ENCODE data around the gene NHEJ1.
A peak's percentile ranks its signal among the peaks of the same experiment; 100 is the strongest.

NHEJ1 gene

GRCh38 chr2:219182331-219183150, 21.9 kb upstream of the NHEJ1 start:
- no peak for DNase-seq (ENCODE audit: low read depth in 2 of 2)

GRCh38 chr2:219181531-219181930, 20.9 kb upstream of the NHEJ1 start:
- no peak for DNase-seq (ENCODE audit: low read depth in 2 of 2)

- DNase-seq (ENCODE audit: low read depth in 2 of 2), result no peak
Measured at GRCh38 chr2:219180961-219181360, 20.3 kb upstream of the NHEJ1 start.

- no peak for DNase-seq (ENCODE audit: low read depth in 2 of 2)
Measured at GRCh38 chr2:219179601-219180465, 19.2 kb upstream of the NHEJ1 start.

- DNase-seq (ENCODE audit: low read depth in 2 of 2), result peak in 1 of 2 donors; percentile 32
Measured at GRCh38 chr2:219178377-219179175, 18.0 kb upstream of the NHEJ1 start.

GRCh38 chr2:219177552-219178376, 17.1 kb upstream of the NHEJ1 start, which contains the start of gene RETREG2:
Gene RETREG2 (plus strand): TSS chr2:219178275. CDS start chr2:219178353, 78 bp downstream.
- DNase-seq (ENCODE audit: low read depth in 2 of 2), result peak; percentile 62 to 71

GRCh38 chr2:219176818-219177551, 16.4 kb upstream of the NHEJ1 start, which contains the start of gene CNPPD1:
Gene CNPPD1 (minus strand): TSS chr2:219176925. CDS start chr2:219176828, 97 bp downstream.
- peak; percentile 66 to 88 for DNase-seq (ENCODE audit: low read depth in 2 of 2)

- DNase-seq (ENCODE audit: low read depth in 2 of 2), result peak; percentile 17 to 20
Measured at GRCh38 chr2:219175928-219176817, 15.6 kb upstream of the NHEJ1 start.

- no peak for DNase-seq (ENCODE audit: low read depth in 2 of 2)
Measured at GRCh38 chr2:219175486-219175885, 14.9 kb upstream of the NHEJ1 start.

- no peak for DNase-seq (ENCODE audit: low read depth in 2 of 2)
Measured at GRCh38 chr2:219174801-219175200, 14.2 kb upstream of the NHEJ1 start.

GRCh38 chr2:219174146-219174545, 13.5 kb upstream of the NHEJ1 start:
- no peak for DNase-seq (ENCODE audit: low read depth in 2 of 2)

GRCh38 chr2:219173176-219173575, 12.6 kb upstream of the NHEJ1 start:
- no peak for DNase-seq (ENCODE audit: low read depth in 2 of 2)

GRCh38 chr2:219172231-219173154, 11.9 kb upstream of the NHEJ1 start:
- DNase-seq (ENCODE audit: low read depth in 2 of 2), result no peak

- peak in 1 of 2 donors; percentile 21 for DNase-seq (ENCODE audit: low read depth in 2 of 2)
Measured at GRCh38 chr2:219171231-219171651, 10.6 kb upstream of the NHEJ1 start.

GRCh38 chr2:219169930-219170654, 9.5 kb upstream of the NHEJ1 start, which contains the start of gene SLC23A3:
Gene SLC23A3 (minus strand): TSS chr2:219170029. CDS start chr2:219169984, 45 bp downstream.
- no peak for DNase-seq (ENCODE audit: low read depth in 2 of 2)

- DNase-seq (ENCODE audit: low read depth in 2 of 2), result no peak
Measured at GRCh38 chr2:219168932-219169331, 8.3 kb upstream of the NHEJ1 start.

GRCh38 chr2:219168526-219168925, 7.9 kb upstream of the NHEJ1 start:
- no peak for DNase-seq (ENCODE audit: low read depth in 2 of 2)
